HG03175 (cell line): ENCODE measurements around the gene EIF1.
"Not testable (repeated sequence)": the region's sequence is repeated elsewhere in the genome, so short reads cannot be mapped to it uniquely, and the experiment has no call there.

Source experiments
- ATAC-seq: cut with Tn5 transposase; IDR thresholded peaks from one replicate; pipeline ENCODE4 v1.9.1; 2021; ENCODE audit warnings: mild to moderate bottlenecking, moderate library complexity; ENCODE audit not compliant: unreplicated experiment

The EIF1 gene

DNA sequence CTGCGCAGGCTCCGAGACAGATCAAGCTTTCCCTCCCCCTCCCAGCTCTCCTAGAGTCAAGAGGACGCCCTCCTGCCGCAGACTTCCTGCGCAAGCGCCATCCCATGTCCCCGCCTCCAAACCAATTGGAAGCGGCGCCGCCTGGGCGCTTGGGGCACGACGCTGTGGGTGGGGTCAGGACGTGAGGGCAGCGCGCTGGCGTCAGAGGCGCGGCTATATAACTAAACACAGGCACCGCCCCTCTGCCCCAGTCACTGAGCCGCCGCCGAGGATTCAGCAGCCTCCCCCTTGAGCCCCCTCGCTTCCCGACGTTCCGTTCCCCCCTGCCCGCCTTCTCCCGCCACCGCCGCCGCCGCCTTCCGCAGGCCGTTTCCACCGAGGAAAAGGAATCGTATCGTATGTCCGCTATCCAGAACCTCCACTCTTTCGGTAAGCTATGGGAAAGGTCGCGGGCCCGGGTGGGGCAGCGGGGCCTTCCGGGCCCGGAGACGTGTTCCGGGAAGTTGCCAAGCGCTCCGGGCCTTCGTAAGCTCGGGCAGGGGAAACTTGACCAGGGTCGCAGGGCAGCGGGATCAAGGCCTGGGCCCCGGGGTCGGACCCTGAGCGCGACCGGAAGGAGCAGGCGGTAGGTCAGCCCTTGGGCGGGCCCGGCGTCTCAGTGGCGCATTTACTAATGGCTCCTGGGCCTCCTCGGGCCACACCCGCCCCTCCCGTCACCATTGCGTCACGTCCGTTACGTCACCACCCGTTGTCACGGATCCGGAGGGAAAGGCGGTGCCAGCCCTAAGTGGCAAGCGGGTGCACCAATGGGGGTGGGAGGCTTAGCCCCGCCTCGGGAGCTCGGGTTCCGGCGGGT, at the start of gene EIF1:
Gene EIF1, plus strand, starts transcription at position 245 of the 856 bp plus-strand sequence. Its CDS starts 154 bp downstream, at position 399.
- ATAC-seq: peak; percentile 65

- ATAC-seq: no peak
Measured at GRCh38 chr17:41638941-41639340, 49.7 kb upstream of the EIF1 start.

DNA sequence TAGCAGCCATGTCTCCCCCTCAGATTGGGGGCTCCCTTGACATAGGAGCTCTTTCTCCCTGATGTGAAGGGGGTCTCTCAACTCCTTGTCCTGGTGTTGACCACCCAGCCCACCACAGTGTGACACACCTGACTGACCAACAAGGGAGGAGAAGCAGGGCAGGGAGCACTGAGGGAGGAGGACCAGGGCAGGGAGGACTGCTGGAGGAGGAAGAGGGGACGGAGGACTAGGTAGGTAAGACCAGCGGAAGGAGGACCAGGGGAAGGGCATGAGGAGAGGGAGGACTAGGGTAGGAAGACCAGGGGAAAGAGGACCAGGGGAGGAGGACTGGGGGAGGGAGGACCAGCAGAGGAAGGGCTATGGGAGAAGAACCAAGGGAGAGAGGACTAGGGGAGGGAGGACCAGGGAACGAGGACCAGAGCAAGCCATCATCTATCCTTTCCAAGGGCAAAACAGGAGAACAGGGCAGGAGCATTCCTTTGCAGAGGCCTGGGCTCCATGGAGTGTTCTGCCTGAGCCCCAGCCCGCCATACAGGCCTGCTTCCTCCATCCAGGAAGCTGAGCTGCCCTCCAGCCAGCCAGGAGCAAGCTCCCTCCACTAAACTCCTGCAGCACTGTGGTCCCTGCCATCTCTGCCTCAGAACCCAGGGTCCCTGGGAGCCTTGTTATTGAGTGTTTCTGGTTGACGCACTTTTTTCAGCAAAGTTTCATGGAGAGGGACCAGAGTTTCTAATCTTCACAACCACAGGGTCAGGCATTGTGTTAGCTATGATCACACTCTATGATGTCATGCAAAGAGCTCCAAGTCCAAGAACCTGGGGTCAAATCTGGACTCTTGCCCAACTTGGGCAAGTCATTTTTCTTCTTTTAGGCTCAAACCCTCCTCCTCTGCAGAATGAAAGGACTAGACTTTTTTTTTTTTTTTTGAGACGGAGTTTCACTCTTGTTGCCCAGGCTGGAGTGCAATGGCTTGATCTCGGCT, 48.9 kb upstream of the EIF1 start:
- ATAC-seq: no peak

GRCh38 chr17:41640596-41640995, 48.1 kb upstream of the EIF1 start:
- ATAC-seq: not testable (repeated sequence)

- ATAC-seq: no peak
Measured at GRCh38 chr17:41642252-41643156, 46.2 kb upstream of the EIF1 start.

- no peak for ATAC-seq
Measured at GRCh38 chr17:41647038-41647813, 41.5 kb upstream of the EIF1 start.

DNA sequence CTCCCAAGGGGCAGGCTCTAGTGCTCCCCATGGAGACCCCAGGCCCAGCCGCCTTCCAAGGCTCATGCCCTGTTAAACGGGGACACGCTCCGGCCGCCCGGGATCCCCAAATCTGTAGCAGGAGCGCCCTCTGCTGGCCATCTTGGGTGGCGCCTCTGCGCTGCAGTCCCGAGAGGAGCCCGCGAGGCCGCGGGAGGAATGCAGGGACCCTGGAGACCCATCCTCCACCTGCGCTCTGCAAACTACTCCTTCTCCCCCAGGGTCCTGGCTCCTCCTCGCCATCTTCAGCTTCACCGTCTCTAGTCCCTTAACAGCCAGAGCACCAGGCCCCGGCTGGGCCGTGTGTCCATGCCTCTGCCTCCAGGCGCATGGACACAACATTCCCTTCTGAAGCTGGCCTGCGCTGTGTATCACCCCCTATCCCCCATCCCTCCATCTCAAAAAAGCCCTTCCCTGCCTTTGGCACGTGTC, 40.7 kb upstream of the EIF1 start:
- ATAC-seq: no peak

DNA sequence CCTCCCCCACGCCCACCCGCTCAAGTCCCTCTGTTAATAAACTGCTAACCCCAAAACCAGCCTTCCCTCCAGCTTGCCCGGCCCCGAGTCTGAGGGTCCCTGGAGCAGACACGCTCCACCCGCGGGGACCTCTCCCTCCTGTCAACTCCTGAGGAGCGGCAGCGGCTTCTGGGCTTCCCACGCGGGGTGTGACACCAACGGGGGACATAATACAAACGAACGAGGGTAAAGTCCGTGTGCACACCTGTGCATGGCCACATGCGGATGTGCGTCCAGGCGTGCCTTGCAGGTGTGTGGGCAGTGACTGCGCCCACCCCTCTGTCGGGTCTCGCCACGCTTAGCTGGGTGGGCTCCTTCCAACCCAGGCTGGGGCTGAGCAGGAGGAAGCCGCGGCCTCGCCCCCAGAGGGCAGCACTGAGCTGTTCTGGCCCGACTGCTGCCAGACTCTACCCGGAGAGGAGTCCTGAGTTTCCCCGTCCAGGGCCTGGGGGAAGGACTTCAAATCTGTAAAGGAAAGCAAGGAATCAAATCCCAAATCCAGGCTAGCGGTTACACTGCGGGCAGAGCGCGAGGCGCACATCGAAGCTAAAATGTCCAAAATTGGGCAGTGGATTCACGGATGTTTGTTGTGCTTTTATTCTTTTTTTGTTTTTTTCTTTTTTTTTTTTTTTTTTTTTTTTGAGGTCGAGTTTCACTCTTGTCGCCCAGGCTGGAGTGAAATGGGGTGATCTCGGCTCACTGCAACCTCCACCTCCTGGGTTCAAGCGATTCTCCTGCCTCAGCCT, 40.1 kb upstream of the EIF1 start:
- ATAC-seq: peak; percentile 69

- no peak for ATAC-seq
Measured at GRCh38 chr17:41649923-41650519, 38.7 kb upstream of the EIF1 start.

DNA sequence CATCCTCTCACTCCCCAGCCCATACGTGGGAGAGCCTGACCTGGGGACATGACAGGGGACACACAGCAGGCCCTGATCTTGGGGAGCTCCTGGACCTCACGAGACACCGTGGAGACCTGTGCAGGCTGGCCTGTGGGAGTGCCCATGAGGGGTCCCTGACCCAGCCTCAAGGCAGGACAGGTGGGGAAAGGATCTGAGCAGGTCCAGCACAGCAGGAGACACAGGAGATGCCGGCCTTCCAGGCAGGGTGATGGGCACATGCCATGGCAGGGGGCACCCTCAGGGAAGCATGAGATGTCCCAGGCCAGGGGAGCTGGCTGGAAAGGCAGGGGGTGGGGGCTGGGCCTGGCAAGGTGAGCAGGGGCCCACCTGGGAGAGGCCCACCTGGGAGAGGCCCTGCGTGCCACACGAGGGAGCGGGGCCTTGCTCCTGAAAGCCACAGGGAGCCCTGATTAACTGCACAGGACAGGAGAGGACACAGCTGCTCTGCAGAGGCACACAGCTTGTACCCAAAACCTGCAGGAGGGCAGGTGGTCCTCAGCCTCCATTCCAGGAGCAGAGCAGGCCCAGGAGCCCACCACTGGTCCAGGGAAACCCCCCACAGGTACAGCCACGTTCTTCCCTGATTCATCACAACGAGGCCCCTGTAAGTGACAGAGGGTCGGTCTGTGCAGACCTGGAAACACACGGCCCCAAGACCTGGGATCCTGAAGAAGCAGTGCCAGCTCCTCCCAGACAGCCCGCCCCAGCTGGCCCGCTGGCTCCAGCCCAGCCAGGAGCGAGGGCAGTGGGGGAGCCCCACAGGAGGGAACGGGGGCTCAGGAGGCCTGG, 37.7 kb upstream of the EIF1 start:
- ATAC-seq: no peak

DNA sequence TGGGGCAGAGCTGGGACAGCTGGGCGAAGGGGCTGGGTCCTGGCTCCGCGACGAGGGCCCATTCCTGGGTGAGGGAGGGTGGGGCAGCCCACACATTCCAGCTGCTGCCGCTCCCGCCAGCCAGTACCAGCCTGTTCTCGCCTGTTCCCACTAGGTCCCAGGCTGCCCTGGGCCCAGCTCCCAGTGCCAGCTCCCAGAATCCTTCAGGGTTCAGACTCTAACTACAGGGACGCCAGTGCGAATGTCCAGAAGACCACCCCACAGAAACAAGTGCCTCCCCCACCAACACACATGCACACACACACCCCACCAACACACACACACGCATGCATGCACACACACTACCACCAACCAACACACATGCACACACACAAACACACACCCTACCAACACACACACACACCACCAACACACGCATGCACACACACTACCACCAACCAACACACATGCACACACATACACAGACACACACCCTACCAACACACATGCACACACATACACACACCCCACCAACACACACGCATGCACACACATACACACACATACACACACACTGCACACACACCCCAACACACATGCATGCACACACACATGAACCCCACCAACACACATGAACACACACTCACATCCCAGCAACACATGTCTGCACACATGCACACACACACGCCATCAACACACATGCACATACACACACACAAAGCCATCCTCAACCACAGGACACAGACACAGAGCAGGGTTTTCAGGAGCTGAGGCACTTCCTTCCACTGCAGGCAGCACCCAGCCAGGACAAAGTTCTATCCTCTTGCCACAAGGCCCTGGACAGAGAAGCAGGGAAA, 36.8 kb upstream of the EIF1 start:
- ATAC-seq: no peak

DNA sequence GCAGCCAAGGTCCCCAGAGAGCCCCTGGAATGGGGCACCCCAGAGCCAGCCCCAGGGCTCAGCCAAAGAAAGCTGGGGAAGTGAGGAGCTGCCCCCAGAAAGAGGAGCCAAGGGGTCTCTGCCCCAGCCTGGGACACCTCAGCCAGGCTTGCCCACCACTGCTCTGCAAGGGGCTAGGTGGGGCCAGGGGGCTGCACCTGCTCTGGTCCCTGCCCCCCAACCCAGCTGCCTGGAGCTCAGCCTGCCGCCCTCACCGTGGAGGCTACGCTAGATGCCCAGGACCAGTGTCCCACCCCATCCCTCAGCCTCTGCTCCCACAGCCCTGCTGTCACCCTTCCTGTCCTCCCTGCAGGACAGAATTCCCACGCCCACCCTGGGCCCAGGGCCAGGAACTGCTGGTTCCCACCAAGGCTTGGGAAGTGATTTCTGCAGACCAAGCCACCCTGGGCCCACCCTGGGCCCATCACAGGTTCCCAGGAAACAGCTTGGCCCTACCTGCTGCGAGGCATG, 36.2 kb upstream of the EIF1 start:
- ATAC-seq: no peak

DNA sequence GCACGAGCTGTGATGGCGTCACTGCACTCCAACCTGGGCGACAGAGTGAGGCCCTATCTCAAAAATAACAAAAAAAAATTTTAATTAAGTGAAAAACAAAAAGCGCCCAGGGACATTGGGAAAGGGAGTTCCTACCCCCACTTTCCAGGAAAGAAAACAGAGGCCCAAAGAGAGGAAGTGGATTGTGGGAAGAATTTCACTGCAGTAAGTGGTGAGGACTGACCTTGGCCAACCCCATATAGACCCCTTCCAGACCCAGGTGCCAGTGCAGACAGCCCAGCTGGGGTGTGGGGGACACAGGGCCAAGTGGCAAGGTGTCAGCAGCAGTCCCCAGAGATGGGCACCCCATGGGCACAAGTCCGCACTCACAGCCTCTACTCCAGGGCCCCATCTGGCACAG, 35.3 kb upstream of the EIF1 start:
- ATAC-seq: no peak

DNA sequence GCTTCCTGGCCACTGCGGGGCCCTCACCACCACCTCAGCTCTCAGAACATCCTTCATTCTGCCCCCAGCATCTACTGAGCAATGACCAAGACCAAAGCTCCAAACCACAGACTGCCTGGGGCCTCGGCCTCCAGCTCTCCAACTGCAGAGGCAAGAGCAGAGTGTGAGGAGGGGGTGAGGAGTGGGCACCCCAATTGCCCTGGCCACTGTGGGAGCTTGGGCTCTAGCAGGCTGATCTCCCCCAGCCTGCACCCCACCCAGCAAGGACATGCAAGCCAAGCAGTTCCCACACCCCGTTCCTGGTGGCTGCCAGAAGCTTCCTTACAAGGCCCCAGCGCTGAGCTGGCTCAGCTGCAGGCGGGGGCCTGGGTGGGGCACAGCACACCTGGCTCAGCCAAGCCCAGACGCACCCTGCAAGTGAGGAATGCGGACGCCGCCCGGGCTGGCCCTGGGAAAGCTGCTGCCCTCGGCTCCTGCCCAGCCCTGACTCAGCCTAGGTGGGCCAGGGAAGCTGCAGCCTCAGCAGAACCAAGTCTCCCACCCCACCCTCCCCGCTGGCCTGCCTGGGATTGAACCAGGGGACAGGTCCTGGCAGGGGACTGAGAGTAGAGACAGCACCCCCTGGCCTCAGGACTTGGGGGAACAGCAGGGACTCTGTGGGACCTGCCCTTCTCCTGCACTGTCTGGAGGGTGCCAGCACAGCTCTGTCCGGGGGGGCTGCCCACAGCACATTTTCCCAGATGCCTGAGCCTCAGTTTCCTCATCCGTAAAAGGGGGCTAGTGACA, 34.6 kb upstream of the EIF1 start:
- no peak for ATAC-seq

- ATAC-seq: no peak
Measured at GRCh38 chr17:41654678-41655607, 33.7 kb upstream of the EIF1 start.
